ENCODE measurements around the gene PEX11B.

DNA sequence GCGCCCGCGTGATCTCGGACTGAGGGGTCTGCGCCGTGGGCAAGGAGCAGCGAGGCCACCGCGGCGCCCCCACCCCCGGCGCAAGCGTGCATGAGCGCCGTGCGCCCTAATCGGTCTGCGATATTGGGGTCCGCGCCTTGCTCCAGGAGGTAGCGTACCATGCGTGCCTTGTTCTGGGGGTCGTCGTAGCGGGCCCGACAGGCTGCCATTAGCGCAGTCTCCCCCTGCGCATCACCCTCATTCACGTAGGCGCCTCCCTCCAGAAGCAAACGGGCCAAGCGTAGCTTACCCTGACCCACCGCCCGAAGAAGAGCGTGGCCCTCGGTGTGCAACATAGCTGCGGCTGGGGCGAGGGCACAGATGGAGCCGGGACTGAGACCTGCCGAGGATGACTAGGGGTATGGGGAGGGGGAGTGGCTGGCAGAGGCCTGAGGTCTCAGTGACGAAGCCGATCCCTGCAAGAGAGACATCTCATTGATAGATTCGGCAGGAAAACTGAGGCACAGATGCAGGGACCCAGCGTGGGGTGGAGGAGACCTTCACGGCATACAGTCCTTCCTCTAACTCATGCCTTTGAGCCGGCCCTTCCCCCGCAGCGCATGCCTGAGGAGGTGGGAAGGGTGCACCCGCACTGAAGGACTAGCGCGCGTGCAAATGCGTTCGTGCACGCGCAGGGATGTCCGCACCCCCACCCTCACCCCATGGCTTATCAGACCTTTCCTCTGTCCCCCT lies 43.1 kb upstream of the PEX11B start:
- TF ChIP-seq, protein P1, sequence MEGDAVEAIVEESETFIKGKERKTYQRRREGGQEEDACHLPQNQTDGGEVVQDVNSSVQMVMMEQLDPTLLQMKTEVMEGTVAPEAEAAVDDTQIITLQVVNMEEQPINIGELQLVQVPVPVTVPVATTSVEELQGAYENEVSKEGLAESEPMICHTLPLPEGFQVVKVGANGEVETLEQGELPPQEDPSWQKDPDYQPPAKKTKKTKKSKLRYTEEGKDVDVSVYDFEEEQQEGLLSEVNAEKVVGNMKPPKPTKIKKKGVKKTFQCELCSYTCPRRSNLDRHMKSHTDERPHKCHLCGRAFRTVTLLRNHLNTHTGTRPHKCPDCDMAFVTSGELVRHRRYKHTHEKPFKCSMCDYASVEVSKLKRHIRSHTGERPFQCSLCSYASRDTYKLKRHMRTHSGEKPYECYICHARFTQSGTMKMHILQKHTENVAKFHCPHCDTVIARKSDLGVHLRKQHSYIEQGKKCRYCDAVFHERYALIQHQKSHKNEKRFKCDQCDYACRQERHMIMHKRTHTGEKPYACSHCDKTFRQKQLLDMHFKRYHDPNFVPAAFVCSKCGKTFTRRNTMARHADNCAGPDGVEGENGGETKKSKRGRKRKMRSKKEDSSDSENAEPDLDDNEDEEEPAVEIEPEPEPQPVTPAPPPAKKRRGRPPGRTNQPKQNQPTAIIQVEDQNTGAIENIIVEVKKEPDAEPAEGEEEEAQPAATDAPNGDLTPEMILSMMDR (IDR thresholded peaks at IDR 0.05) = no peak
- TF ChIP-seq RAD21 (IDR thresholded peaks at IDR 0.05; ENCODE audit: low read length) = no peak
